Stomach (tissue), 19 donors: ENCODE results near the gene GAGE13. TPM values are rescaled to one million over a fixed set of nuclear protein-coding genes. Genes with fewer than 3 reads are reported as not detected.
"Not testable (repeated sequence)": the region's sequence is repeated elsewhere in the genome, so short reads cannot be mapped to it uniquely, and the experiment has no call there.

Experiments
- DNase-seq, 2 donors: peaks; one replicate each; pipeline versions ENCODE4 v3.0.0 to v3.0.0-alpha.2; 2013 to 2019
- H3K27ac ChIP-seq, 5 donors: fragments of 200-600 bp in 4 of 5; sonication (generic) in 4 of 5; one replicate each; pipeline ENCODE4 v1.5.1; 2013 to 2019; ENCODE audit warnings: mild to moderate bottlenecking in 1 of 5, moderate library complexity in 1 of 5
- H3K27me3 ChIP-seq, 3 donors: fragments of 200-600 bp; sonication (generic); one replicate each; pipeline ENCODE4 v1.5.1; 2017 to 2019; ENCODE audit warnings: mixed run types in 1 of 3
- H3K36me3 ChIP-seq, 4 donors: fragments of 200-600 bp; sonication (generic); 1 replicate in 3 of 4; 2 replicates in 1 of 4; pipeline ENCODE4 v1.5.1; 2016 to 2019
- H3K4me1 ChIP-seq, 4 donors: fragments of 200-600 bp; sonication (generic); one replicate each; pipeline ENCODE4 v1.5.1; 2016 to 2019
- H3K4me3 ChIP-seq, 4 donors: fragments of 200-600 bp; sonication (generic) in 3 of 4; one replicate each; pipeline ENCODE4 v1.5.1; 2016 to 2019; ENCODE audit warnings: mild to moderate bottlenecking in 1 of 4
- H3K9me3 ChIP-seq, 4 donors: fragments of 200-600 bp; sonication (generic); one replicate each; pipeline ENCODE4 v1.5.1; 2016 to 2019
- EP300 ChIP-seq: sonication (generic); formaldehyde crosslinking; IDR thresholded peaks from one replicate; pipeline ENCODE4 v1.6.1; 2017; ENCODE audit warnings: antibody characterized with exemption
- POLR2A ChIP-seq, 4 donors: fragments of 450-650 bp; IDR thresholded peaks; one replicate each; pipeline ENCODE4 v1.6.1; 2016; ENCODE audit warnings: antibody characterized with exemption in 4 of 4, control low read depth in 2 of 4, mild to moderate bottlenecking in 1 of 4, moderate library complexity in 1 of 4
- POLR2AphosphoS5 ChIP-seq, 3 donors: sonication (generic); formaldehyde crosslinking; IDR thresholded peaks; one replicate each; pipeline ENCODE4 v1.6.1; 2016; ENCODE audit warnings: antibody characterized with exemption in 3 of 3
- WGBS, 5 donors: extraction: QIAGEN DNeasy Blood & Tissue Kit in 3 of 5; methylation state at CpG; one replicate each; pipeline versions ENCODE4 v1.1.5 to v1.1.7; 2013 to 2018; 5-methylcytosine and 5-hydroxymethylcytosine counted together
- intact Hi-C: fragments of 100-400 bp; cut with DNase I; formaldehyde crosslinking; loops from one replicate; pipeline ENCODE4 v1.15.1; 2023; ENCODE audit warnings: low total_unique reads
- long read RNA-seq, 10 donors: transcript quantifications; one replicate each; lab custom pipeline, GENCODE V29; 2026
- polyA plus RNA-seq, 3 donors: library from polyadenylated mRNA; stranded (reverse); fragments of 200-250 nt; gene quantifications; one replicate each; pipeline ENCODE4 v1.2.3, GENCODE V29; 2013
- total RNA-seq, 5 donors: library from RNA; depleted of rRNA; stranded (reverse); fragments of >200 nt; gene quantifications; one replicate each; pipeline versions ENCODE4 v1.1.0 to v1.2.3, GENCODE V29; 2014 to 2016
- TF ChIP-seq, protein P1 (sequence below), 7 experiments: fragments of 450-650 bp in 4 of 7; fragments of 200-600 bp in 3 of 7; sonication (generic) in 3 of 7; IDR thresholded peaks; one replicate each; pipeline ENCODE4 v1.5.1; 2016 to 2019; ENCODE audit warnings: antibody characterized with exemption in 7 of 7, control low read depth in 2 of 7, mild to moderate bottlenecking in 1 of 7
- donor health status: healthy with polysubstance abuse.
- donor health status: Bipolar disorder and iron deficiency.
- donor health status: healthy.

Gene GAGE13, protein sequence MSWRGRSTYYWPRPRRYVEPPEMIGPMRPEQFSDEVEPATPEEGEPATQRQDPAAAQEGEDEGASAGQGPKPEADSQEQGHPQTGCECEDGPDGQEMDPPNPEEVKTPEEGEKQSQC
- not detected for total RNA-seq
- polyA plus RNA-seq, result not detected
- long read RNA-seq, donor 1, result 0 reads
- long read RNA-seq, donor 2, result 0 reads
- long read RNA-seq, donor 3, result 0 reads
- long read RNA-seq, donor 4, result 0 reads
- long read RNA-seq, donor 5, result 0 reads
- long read RNA-seq, donor 6, result 0 reads
- long read RNA-seq, donor 7, result 0 reads
- long read RNA-seq, donor 8, result 0 reads
- long read RNA-seq, donor 9, result 0 reads
- long read RNA-seq, donor 10, result 0 reads

DNA sequence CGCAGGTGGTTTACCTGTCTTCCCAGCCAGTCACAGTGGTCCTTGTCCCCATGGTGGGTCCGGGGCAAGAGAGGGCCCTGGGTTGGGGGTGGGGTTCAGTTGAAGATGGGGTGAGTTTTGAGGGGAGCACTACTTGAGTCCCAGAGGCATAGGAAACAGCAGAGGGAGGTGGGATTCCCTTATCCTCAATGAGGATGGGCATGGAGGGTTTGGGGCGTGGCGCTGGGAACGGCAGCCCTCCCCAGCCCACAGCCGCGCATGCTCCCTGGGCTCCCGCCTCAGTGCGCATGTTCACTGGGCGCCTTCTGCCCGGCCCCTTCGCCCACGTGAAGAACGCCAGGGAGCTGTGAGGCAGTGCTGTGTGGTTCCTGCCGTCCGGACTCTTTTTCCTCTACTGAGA, at the start of gene GAGE13:
GAGE13 (plus strand) TSS at position 301 of the 400 bp plus-strand sequence. CDS start 1,156 bp downstream, outside the sequence.
- intact Hi-C loops, H3K4me1 ChIP-seq, H3K4me3 ChIP-seq, H3K27ac ChIP-seq, H3K27me3 ChIP-seq, H3K9me3 ChIP-seq, H3K36me3 ChIP-seq, DNase-seq: not testable (repeated sequence)
- WGBS, 5 donors, result no CpG with 5 or more reads among the region's 16 CpGs

DNA sequence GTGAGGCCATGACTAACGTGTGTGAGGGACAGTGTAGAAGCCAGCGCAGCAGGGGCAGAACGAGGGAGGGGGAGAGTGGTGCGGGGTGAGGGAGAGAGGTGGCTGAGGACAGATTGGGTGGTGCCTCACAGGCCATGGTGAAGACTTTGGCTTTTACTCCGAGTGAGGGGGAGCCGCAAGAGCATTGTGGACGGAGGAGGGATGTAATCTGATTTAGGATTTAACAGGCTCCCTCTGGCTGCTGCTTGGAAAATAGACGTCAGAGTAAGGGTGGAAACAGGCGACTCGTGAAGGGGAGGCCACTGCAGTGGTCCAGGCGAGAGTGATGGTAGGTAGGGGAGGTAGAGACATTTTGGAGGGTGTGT, 48.8 kb upstream of the GAGE13 start:
- TF ChIP-seq EP300, result no peak
- TF ChIP-seq, protein P1, sequence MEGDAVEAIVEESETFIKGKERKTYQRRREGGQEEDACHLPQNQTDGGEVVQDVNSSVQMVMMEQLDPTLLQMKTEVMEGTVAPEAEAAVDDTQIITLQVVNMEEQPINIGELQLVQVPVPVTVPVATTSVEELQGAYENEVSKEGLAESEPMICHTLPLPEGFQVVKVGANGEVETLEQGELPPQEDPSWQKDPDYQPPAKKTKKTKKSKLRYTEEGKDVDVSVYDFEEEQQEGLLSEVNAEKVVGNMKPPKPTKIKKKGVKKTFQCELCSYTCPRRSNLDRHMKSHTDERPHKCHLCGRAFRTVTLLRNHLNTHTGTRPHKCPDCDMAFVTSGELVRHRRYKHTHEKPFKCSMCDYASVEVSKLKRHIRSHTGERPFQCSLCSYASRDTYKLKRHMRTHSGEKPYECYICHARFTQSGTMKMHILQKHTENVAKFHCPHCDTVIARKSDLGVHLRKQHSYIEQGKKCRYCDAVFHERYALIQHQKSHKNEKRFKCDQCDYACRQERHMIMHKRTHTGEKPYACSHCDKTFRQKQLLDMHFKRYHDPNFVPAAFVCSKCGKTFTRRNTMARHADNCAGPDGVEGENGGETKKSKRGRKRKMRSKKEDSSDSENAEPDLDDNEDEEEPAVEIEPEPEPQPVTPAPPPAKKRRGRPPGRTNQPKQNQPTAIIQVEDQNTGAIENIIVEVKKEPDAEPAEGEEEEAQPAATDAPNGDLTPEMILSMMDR (IDR thresholded peaks at IDR 0.05), result peak in 3 of 7 experiments; percentile 16 to 38 (median 36)
- no peak for TF ChIP-seq POLR2A (IDR thresholded peaks at IDR 0.05)
- intact Hi-C loops, result loop anchor here (10.0 kb wide), 1 partner anchor 482 kb away; no protein-coding TSS in a partner anchor
- H3K27ac ChIP-seq, result no peak overlapping the region
- DNase-seq, result peak; percentile 25 to 68
- no peaks in the 10 kb centered on the region for H3K9me3 ChIP-seq
- H3K27me3 ChIP-seq, result peaks cover 0 to 8% (median 0%) of the 10 kb centered on the region in 3 donors
- WGBS, 5 donors, result 18 to 43% (median 24%) methylated on average over 9 to 11 of the region's 11 CpGs
- H3K4me1 ChIP-seq, result peaks cover 0 to 5% (median 0%) of the 10 kb centered on the region in 4 donors
- H3K36me3 ChIP-seq, result peaks cover 0 to 12% (median 5%) of the 10 kb centered on the region in 4 donors
- H3K4me3 ChIP-seq, result no peak overlapping the region

DNA sequence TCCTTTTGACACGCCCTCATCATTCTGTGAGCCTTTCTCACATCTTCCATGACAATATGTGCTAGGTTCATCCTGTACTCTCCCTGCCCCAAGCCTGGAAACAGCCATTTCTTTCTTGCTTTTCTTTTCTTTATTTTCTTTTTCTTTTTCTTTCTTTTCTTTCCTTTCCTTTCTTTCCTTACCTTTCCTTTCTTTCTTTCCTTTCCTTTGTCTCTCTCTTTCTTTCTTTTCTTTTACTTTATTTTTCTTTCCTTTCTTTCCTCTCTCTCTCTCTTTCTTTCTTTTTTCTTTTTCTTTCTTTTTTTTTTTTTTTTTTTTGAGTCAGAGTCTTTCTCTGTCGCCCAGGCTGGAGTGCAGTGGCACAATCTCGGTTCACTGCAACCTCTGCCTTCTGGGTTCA, 47.2 kb upstream of the GAGE13 start:
- WGBS, 5 donors, result 73 to 100% (median 82%) methylated on average over 2 to 3 of the region's 3 CpGs
- Histone ChIP-seq H3K27me3 (peaks cover 0 to 8% (median 0%) of the 10 kb centered on the region in 3 donors), H3K9me3 (no peaks in the 10 kb centered on the region), H3K36me3 (peaks cover 0 to 12% (median 5%) of the 10 kb centered on the region in 4 donors), H3K4me3 (no peak overlapping the region), H3K4me1 (peaks cover 0 to 5% (median 0%) of the 10 kb centered on the region in 4 donors), H3K27ac (no peak overlapping the region)
- no peak for TF ChIP-seq POLR2AphosphoS5 (IDR thresholded peaks at IDR 0.05)
- DNase-seq, result no peak
- intact Hi-C loops, result loop anchor here (10.0 kb wide), 1 partner anchor 481 kb away; no protein-coding TSS in a partner anchor

DNA sequence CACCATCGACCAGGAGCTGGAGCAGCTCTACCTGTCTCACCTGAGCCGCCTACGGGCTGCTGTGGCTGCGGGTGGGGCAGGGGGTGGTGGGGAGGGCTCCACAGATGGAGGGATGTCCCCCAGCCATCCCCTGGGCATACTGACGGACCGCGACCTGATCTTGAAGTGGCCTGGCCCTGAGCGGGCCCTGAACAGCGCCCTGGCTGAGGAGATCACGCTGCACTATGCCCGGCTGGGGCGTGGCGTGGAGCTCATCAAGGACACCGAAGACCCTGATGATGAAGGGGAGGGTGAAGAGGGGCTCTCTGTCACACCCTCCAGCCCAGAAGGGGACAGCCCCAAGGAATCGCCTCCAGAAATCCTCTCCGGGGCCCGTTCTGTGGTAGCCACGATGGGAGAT, 45.2 kb upstream of the GAGE13 start:
- Histone ChIP-seq H3K27ac (no peak overlapping the region), H3K9me3 (no peaks in the 10 kb centered on the region), H3K27me3 (peaks cover 0 to 16% (median 0%) of the 10 kb centered on the region in 3 donors), H3K36me3 (peaks cover 0 to 12% (median 5%) of the 10 kb centered on the region in 4 donors), H3K4me1 (peaks cover 0 to 5% (median 0%) of the 10 kb centered on the region in 4 donors), H3K4me3 (no peak overlapping the region)
- no peak for TF ChIP-seq POLR2A (IDR thresholded peaks at IDR 0.05)
- TF ChIP-seq, protein P1 (IDR thresholded peaks at IDR 0.05), result no peak
- TF ChIP-seq POLR2AphosphoS5 (IDR thresholded peaks at IDR 0.05), result no peak
- TF ChIP-seq EP300, result no peak
- intact Hi-C loops, result loop anchor here (10.0 kb wide), 1 partner anchor 479 kb away; no protein-coding TSS in a partner anchor
- no peak for DNase-seq
- 85 to 96% (median 90%) methylated on average over 4 to 18 of the region's 18 CpGs for WGBS, 5 donors

DNA sequence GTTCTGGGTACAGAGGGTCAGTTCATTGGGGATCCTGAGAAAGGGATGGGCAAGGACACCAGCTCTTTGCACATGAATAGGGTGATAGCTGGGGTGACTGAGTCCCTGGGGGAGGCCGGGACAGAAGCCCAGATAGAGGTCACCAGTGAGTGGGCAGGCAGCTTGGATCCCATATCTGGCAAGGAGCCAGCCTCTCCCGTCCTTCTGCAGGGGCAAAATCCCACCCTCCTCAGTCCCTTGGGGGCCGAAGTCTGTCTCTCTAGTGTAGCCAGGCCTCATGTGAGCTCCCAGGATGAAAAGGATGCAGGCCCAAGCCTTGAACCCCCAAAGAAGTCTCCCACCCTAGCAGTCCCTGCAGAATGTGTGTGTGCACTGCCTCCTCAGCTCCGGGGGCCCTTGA, 44.8 kb upstream of the GAGE13 start:
- H3K27ac ChIP-seq, result no peak overlapping the region

More for the DNA sequence above, 44.8 kb upstream of the GAGE13 start:
- DNase-seq, result no peak
- peaks cover 0 to 19% (median 0%) of the 10 kb centered on the region in 3 donors for H3K27me3 ChIP-seq
- WGBS, 5 donors, result 57 to 100% (median 68%) methylated on average over 1 to 4 of the region's 4 CpGs
- peaks cover 0 to 5% (median 0%) of the 10 kb centered on the region in 4 donors for H3K4me1 ChIP-seq
- no peaks in the 10 kb centered on the region for H3K9me3 ChIP-seq
- no peak overlapping the region for H3K4me3 ChIP-seq
- TF ChIP-seq EP300 (no peak), POLR2A (IDR thresholded peaks at IDR 0.05) (no peak), POLR2AphosphoS5 (IDR thresholded peaks at IDR 0.05) (no peak)
- TF ChIP-seq, protein P1 (IDR thresholded peaks at IDR 0.05), result no peak
- intact Hi-C loops, result loop anchor here (10.0 kb wide), 1 partner anchor 478 kb away; no protein-coding TSS in a partner anchor
- H3K36me3 ChIP-seq, result peaks cover 0 to 12% (median 5%) of the 10 kb centered on the region in 4 donors
